HepG2 (cell line): ENCODE data around the gene RPTOR. TPM values are rescaled to one million over a fixed set of nuclear protein-coding genes. Genes with fewer than 3 reads are reported as not detected.

Experiments
- CENPX ChIP-seq: sonication (generic); formaldehyde crosslinking; IDR thresholded peaks from 2 replicates; pipeline ENCODE4 v1.9.0; 2021; ENCODE audit warnings: mild to moderate bottlenecking, missing genetic modification reagents, moderate library complexity
- HINFP ChIP-seq: sonication (generic); formaldehyde crosslinking; IDR thresholded peaks from 2 replicates; pipeline ENCODE4 v1.4.0; 2020; ENCODE audit warnings: low read depth, mild to moderate bottlenecking, missing genetic modification reagents
- JUND ChIP-seq: sonication (generic); formaldehyde crosslinking; IDR thresholded peaks from 2 replicates; pipeline ENCODE4 v1.8.0; 2022; ENCODE audit warnings: mild to moderate bottlenecking, missing genetic modification reagents
- KLF11 ChIP-seq: IDR thresholded peaks from 2 replicates; pipeline ENCODE4 v1.6.1; 2016; ENCODE audit warnings: missing compliant biosample characterization
- MAFG ChIP-seq: sonication (generic); formaldehyde crosslinking; IDR thresholded peaks from 2 replicates; pipeline ENCODE4 v1.5.1; 2020; ENCODE audit warnings: mild to moderate bottlenecking, missing genetic modification reagents
- ZNF142 ChIP-seq: sonication (generic); formaldehyde crosslinking; IDR thresholded peaks from 2 replicates; pipeline ENCODE4 v1.4.0; 2020; ENCODE audit warnings: missing genetic modification reagents
- ZNF569 ChIP-seq: sonication (generic); formaldehyde crosslinking; IDR thresholded peaks from 2 replicates; pipeline ENCODE4 v1.5.0; 2020; ENCODE audit warnings: mild to moderate bottlenecking, missing genetic modification reagents, moderate library complexity, borderline replicate concordance
- polyA plus RNA-seq, 8 experiments: library from polyadenylated mRNA; depleted of rRNA in 3 of 8; stranded (reverse) in 7 of 8; unstranded in 1 of 8; fragments of >200 nt; fragmentation: Illumina TruSeq in 4 of 8; extraction: Trizol in 4 of 8; gene quantifications; 2 replicates each; pipeline versions ENCODE4 v1.2.1 to v1.2.3, GENCODE V29; 2011 to 2016; ENCODE audit warnings: low read depth in 4 of 8, missing spikeins in 1 of 8, mixed read lengths in 1 of 8; ENCODE audit not compliant: insufficient read depth in 1 of 8
- total RNA-seq, 5 experiments: library from RNA; depleted of rRNA; stranded (reverse); fragments of >200 nt; fragmentation: Illumina TruSeq; extraction: Trizol; gene quantifications; 2 replicates each; pipeline ENCODE4 v1.2.3, GENCODE V29; 2016; ENCODE audit warnings: low read depth in 1 of 5

Gene RPTOR
- total and polyA plus RNA-seq, 2 of the 13 experiments (the other 11 are each of a cell fraction or from before 2014, with no cell fraction given): 6.6 to 25.3 TPM

GRCh38 chr17:80497726-80498241 lies 46.9 kb upstream of the RPTOR start (continued):
- TF ChIP-seq HINFP (CRISPR knock-in tag) (no peak), ZNF142 (CRISPR knock-in tag) (no peak), JUND (no peak), CENPX (CRISPR knock-in tag) (no peak), KLF11 (CRISPR knock-in tag) (no peak), MAFG (CRISPR knock-in tag) (no peak), ZNF569 (CRISPR knock-in tag) (no peak)
